ENCODE measurements around the gene YRDC.
"Not testable (repeated sequence)": the region's sequence is repeated elsewhere in the genome, so short reads cannot be mapped to it uniquely, and the experiment has no call there.

Gene YRDC

DNA sequence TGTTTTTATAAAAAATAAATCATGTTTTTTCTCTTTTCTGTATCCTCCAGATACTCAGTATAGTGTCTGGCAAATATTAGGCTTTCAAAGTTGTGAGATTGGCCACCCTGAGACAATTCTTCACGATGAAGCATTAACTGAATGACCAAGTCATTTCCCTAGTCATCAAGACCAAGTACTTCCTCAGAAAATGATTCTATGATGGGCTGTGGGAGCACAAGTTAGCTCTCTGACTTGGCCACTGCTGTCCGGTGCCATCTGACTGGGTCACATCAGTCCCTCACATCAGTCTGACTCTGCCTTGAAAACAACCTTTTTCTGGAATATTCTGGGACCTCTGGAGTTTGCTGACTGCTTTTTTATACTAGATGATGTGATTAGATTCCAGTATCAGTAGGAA, 13.5 kb upstream of the YRDC start:
- DNase-seq, result no peak

DNA sequence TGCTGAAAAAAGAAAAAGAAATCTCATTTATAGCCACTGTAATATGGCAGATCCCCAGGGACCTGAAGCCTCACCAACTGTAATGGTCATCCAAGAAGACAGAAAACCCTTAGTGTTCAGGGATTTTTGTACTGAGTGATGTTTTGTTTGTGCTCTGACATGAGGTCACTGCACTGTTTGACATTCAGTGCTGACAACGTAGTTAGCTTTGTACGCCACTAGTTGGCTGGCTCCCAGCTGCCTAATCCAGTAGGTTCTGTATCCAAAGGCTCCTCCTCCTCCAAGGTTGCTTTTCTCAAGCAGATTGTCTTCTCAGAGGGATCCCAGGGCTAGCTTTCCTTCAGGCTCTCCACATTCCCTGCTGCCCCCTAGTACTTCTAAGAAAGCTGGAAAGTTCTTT, 9.5 kb upstream of the YRDC start:
- DNase-seq, result no peak

DNA sequence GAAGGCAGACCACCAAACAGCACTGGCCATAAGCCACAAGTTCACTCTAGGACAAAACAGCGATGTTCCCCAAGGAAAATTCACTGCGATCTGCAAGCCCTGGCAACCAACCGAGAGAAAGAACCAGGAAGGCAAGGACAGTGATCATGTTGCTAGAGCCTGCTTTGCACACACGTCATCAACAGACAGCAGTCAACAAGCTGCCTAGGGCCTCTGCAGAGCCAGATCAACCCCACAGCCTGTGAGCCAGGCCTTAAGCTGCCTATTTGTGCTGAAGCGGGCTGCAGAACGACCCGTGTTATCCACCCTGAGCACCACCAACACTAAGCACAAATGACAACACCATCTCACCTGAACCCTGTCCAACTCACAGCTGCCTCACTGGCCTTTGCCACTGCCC, 6.2 kb upstream of the YRDC start:
- DNase-seq, result no peak

DNA sequence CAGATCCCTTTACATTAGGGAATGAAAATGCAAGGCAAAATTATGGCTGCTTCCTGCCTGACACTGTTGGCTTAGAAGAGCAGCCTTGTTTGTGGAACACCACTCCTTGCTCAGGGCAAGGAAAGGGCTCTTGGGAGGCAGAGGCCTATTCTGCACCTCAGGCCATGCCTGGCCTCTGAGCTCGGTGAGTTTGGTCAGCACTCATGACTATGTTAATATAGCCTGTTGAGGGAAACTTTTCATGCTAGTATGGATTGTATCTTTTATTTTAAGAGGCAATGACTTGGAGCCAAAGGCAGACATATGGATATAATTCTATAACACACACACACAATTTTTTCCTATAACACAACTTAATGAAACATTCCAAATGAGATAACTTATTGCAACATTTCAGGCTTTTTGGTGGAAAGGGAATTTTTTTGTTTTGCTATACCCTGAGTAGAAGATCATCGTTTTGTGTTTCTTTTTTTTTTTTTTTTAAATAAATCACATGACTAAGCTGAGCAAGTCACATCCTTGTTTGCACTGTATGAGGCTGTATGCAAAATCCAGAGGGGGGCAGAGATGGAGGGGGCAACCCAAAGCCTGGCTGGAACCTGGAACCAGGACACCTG, 5.6 kb upstream of the YRDC start:
- DNase-seq, result no peak

DNA sequence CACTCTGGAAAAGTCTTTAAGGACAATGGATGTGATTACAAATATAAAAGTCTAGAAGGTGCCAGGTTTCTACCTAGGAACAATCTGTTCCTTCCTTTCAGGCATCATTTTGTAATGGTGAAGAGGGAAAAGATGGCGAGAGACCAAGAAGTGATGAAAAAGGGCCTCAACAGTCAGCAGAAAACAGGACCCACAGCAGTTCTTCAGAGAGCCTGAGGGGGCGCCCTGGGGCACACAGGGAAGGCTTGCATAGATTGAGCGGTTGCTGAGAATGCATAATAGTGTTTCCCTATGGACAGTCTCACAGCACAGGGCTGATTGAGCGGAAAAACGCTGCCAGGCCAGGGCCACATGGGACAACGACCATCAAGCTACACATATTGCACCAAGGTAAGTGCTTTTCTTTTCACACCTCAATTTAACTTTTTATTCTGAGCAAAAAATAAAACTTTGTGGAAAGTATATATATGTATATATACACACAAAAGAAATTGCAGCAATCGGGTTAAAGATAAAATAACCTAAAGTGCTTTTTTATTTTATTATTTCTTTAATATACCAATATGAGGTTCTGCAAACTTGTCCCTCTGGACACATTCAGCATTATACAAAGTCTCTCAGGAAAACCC, 3.1 kb upstream of the YRDC start:
- peak; percentile 35 for DNase-seq

DNA sequence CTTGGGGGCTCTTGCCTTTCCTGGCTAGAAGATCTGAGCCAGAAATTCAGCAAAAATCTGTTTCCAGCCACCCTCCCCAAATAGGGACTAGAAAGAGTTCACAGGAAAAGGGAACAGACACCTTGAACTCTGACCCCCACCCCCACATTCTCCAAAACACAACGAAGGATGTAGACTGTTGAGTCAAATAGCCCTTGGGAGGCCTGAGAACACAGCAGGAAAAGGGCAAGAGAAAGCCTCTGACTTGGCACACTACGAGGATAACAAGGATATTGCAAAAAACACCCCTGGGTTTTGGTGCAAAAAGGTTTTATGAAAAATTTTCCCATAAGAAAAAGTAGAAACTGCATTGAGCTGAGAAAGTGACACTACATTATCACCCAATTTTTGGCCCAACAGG, 1.9 kb upstream of the YRDC start:
- no peak for DNase-seq

DNA sequence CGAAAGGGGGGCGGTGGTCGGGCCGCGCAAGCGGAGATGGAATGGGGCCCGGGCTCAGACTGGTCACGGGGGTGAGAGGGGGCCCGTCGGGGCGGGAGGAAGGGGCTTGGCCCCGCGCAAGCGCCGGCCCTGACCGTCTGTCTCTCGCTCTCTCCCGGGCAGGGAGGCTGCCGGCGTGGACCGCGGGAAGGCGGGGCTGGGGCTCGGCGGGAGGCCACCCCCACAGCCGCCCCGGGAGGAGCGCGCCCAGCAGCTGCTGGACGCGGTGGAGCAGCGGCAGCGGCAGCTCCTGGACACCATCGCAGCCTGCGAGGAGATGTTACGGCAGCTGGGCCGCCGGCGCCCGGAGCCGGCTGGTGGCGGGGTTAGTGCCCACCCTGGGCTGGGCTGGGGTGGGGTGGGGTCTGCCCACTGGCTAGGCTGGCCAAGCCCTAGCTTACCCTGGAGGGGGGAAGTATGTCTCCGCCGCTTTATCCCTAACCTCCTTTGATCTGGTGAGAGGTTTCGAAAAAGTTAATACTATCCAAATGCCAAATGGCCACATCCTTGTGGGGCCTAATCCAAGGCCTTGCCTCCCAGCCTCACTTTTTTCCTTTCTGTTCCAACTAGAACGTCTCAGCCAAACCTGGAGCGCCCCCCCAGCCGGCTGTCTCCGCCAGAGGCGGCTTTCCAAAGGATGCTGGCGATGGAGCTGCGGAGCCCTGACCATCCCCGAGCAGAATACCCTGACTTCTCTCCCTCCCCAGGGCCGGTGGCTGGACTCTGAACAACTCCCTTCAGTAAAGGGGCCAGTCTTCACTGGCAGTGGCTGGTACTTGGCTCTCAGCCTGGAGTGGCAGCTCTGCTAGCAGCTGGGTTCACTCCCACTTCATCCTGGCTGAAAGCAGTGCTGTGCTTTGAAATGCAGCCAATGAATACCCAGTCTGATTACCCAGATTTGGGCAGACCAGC, 636 bp upstream of the YRDC start:
- no peak for DNase-seq

DNA sequence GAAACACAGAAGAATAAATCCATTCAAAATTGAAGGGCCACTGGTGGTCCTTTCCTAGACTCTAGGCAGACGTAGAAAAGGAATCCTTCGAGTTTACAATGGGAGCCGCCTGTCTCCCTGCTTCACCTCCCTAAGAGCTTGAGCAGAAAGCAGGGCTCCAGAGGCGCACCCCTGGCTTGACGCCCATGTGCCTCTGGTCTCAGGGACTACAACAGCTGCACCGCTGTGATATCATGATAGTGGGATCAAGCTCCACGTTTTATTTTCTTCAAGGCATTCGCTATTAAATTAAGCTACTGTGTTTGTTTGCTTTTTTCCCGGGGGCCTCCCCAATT, 821 bp downstream of the YRDC start:
- DNase-seq, result no peak

DNA sequence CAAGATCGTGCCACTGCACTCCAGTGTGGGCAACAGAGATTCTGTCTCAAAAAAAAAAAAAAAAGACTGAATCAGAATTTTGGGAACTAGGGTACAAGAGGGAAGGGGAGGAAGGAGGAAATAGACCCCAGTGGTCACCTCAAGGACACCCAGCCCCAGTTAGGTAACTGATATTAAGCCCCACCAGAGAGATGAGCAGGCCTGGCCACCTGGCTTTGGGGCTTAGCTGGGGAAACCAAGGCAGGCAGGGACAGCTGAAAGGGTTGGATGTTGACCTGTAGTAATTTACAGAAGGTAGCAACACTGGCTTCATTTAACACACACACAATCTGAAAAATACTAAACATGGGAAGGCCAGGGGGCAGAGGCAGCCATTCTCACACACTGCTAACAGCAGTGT, 5.6 kb downstream of the YRDC start:
- no peak for DNase-seq

DNA sequence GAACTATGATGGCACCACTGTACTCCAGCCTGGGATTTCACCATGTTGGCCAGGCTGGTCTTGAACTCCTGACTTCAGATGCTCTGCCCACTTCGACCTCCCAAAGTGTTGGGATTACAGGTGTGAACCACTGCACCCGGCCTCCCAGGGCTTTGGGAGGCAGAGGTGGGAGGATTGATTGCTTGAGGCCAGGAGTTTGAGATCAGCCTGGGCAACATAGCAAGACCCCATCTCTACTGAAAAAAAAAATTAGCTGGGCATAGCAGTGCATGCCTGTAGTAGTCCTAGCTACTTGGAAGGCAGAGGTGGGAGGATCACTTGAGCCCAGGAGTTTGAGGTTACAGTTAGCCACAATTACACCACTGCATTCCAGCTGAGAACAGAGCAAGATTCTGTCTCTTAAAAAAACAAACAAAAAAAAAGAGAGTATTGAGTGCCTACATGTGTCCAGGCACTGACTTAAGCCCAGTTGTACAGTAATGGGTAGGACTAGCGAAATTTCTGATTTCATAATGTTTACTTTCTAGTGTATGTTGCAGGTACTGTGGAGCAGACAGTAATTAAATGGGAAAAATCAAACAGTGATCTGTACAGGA, 10.2 kb downstream of the YRDC start:
- no peak for DNase-seq

DNA sequence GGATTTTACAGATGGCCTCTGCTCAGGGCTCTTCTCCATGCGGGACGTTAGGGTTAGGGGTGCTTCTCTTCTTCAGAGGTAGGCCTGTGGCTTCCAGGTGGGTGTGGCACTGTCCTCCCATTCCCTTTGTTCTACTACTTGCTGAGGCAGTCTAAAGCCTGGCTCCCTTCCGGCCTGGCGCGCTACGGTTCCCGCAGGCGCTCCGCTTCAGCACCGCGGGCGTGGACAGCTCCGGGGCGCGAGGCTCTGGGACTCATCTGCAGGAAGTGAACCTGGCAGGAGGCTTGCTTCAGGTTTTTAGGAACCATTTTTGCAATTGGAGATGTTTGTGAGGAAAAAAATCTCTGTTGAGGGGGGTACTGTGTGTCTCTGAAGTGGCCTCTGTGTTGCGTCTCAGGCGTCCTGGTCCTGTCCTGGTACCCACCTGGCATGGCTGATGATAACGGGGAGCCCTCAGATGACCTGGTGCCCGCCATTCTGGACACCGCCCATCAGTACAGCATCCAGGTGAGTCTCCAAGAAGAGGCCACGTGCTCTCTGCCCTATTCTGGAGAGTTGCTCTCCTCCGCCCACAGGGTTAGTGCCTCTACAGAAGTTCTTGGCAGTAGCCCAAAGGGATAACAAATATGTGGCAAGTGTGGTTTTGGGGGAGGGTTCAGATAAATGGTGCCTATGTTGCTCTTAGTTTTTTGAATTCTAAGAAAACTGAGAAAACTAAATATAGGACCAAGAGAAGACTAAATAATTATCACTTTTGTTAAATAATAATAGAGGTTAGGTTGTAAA, 12.5 kb downstream of the YRDC start:
- DNase-seq, result peak; percentile 22

DNA sequence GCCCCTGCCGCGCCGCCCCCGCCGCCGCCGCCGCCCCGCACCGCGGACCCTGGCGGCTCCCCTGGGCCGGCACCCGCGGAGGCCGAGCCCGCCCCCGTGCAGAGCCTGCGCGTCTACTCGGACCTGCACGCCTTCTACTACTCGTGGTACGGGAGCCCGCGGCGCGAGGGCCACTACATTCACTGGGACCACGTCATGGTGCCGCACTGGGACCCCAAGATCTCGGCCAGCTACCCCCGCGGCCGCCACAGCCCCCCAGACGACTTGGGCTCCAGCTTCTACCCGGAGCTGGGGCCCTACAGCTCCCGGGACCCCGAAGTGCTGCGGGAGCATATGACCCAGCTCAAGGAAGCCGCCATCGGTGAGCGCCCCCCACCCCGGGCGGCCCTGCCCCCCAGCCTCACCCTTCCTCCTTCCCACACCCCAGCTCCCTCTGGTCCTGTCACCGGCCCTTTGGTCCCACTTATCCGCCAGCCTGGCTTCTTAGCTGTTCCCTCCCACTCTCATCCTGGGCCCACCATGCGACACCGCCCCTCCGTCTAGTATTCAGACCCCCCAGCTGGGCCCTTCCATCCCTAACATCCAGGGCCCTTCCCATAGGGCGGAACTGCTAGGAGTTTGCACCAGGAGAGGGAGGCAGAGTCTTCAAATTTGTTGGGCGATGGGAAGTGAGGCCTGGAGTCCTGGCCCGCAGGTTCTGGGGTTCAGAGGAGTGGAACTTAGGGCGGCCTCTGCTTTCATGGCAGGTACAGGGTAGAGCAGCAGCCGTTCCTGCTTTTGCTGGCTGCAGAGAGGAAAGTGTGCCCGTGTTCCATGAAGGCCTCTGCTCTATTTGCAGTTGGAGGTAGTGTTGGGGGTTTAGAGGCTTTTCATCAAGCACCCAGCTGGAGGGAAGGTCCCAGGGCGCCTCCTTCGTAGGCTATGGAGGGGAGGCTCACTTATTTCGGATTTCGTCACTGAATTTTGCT, 13.4 kb downstream of the YRDC start:
- no peak for DNase-seq

DNA sequence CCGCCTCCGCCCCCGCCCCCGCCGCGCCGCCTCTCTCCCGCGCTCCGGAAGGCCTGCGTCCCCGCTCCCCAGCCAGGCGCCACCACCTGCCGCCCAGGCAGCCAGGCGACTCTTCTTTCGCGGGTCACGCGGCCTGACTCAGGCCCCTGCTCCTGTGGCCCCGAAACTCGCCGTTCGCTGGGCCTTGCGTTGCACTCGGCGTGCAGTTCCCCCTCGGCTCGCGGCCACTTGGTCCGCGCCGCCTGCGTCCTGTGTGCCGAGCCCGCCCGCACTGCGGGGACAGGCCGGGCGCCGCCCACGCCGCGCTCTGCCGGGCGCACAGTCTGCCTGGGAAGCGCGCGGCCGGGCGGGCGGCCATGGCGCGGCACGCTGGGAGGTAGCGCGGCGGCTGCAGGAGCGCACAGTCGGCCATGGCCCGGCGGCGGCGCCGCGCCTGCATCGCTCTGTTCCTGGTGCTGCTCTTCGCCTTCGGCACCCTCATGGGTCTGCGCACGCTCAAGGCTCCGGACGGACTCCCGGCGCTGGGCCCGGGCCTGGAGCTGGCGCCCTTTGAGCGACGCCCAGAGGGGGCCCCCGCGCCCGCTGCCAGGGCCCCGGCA, 14.1 kb downstream of the YRDC start, which contains the start of gene MANEAL:
TSS of gene MANEAL (plus strand) at position 75 of the 599 bp plus-strand sequence. CDS start at position 411, 336 bp downstream.
- peak; percentile 10 for DNase-seq

DNA sequence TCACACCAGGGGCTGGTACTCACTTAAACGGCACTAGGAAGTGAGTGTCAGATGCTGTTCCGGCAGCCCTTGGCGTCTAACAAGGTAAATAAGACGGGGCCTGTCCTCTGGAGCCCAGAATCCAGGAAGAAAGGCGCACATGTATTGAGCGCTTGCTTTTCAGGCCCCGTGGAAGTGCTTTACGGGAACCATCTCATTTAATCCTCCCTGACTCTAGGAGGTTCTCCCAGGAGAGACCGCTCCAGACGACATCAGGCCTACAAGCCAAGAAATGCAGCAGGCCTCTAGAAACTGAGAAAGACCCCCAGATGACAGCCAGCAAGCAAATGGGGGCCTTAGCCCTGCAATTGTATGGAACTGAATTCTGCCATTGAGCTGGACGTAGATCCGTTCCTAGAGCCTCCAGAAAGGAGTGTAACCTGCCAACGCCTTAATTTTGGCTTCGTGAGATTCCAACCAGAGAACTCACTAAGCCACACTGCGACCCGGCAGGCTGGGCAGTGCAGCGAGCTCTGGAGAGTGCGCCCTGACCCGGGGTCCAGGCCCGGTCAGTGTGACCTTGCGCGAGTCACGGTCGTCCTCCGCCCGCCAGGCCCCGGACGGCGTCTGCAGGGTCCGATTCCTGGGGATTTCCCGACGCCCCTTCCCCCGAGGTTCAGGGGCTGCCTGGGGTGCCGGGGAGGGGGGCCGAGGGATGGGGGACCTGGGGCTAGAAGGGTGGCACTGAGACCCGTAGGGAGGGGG, 14.9 kb downstream of the YRDC start:
- no peak for DNase-seq

DNA sequence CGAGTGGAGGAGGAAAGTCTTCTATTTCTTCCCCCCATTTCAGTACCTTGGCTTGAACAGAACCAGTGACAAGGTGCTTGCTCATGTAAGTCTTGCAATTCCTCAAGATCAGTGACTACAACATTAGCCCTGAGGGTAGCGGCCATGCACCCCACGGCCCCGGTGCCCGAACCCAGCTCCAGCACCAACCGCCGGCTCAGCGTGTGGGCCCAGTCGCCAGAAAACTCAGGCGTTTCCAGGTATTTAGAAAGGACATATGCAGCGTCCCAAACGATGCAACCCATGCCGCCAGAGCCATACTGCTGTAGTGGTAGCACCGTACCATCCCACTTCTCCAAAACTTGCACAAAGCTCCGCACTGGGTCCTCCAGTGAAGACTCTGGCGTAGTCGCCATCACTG, 25.5 kb downstream of the YRDC start:
- DNase-seq, result no peak

DNA sequence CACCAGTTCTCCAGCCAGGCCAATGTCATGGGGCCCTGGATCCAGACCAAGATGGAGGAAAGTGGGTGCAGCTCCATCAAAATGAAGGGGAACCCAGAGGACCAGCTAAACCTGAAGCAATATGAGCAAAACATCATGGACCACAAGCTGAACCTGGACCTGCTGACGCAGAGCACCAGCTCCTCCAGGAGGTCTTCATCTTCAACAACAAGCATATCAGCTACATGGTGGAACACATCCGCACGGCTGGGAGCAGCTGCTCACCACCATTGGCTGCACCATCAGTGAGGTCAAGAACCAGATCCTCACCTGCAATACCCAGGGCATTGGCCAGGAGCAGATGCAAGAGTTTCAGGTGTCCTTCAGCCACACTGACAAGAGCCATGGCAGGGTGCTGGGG, 29.4 kb downstream of the YRDC start:
- no peak for DNase-seq

DNA sequence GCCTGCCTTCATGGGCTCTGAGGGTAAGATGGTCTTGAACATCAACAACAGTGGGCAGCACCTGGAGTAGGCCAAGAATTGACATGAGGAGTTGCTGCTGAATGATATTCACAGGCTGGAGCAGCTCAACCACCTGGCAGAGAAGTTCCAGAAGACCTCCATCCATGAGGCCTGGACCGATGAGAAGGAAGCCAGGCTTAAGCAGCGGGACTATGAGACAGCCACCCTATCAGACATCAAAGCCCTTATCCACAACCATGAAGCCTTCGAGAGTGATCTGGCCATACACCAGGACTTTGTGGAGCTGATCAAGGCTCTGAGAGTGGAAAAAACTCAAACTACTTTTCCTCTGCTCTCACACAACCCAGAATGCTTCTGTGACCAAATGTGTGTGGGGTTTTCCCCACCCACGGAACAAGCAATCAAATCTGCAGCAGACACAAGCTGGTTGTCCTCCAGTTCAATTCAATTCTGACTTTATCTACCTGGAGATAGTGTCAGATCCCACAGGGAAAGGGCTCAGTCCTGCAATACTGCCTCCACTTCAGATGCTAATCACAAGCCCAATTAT, 31.0 kb downstream of the YRDC start:
- DNase-seq, result no peak

DNA sequence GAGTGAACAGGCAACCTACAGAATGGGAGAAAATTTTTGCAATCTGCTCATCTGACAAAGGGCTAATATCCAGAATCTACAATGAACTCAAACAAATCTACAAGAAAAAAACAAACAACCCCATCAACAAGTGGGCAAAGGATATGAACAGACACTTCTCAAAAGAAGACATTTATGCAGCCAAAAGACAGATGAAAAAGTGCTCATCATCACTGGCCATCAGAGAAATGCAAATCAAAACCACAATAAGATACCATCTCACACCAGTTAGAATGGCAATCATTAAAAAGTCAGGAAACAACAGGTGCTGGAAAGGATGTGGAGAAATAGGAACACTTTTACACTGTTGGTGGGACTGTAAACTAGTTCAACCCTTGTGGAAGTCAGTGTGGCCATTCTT, 36.6 kb downstream of the YRDC start:
- not testable (repeated sequence) for DNase-seq

DNA sequence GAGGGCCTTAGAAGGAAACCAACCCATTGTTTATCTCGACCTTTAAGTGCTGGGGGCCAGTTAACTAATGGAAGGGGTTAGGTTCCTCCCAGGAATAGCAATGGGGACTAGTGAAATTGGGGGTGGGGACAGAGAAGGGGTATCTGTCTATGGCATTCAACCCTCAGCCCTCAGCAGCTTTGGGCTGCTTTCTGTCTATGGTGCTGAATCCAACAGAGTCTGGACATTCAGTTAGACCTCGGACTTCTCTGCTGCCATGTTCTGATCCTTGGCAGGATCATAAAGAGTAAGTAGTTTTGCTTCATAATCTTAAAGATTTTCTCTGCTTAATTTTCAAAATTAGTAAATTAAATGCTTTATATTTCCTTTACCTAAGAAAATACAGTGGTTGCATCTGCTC, 40.5 kb downstream of the YRDC start:
- DNase-seq, result no peak
